ENCODE data around the gene VPS37B. TPM values are rescaled to one million over a fixed set of nuclear protein-coding genes. Genes with fewer than 3 reads are reported as not detected.
A peak's percentile ranks its signal among the peaks of the same experiment; 100 is the strongest.

The VPS37B gene
- total and polyA plus RNA-seq, 10 of the 15 experiments (the other 5 are each of a cell fraction or from before 2014, with no cell fraction given): 0.66 to 68.6 (median 39.6) TPM

GRCh38 chr12:122860040-122860853 lies 35.7 kb downstream of the VPS37B start (continued):
- TF ChIP-seq SREBF1 (IDR thresholded peaks at IDR 0.05; ENCODE audit: low read length): no peak
- no peak for TF ChIP-seq JUND (IDR thresholded peaks at IDR 0.05; ENCODE audit: low read depth, low read length)
- no peak for TF ChIP-seq NKRF (conservative IDR thresholded peaks at IDR 0.05)
- TF ChIP-seq, protein P1, sequence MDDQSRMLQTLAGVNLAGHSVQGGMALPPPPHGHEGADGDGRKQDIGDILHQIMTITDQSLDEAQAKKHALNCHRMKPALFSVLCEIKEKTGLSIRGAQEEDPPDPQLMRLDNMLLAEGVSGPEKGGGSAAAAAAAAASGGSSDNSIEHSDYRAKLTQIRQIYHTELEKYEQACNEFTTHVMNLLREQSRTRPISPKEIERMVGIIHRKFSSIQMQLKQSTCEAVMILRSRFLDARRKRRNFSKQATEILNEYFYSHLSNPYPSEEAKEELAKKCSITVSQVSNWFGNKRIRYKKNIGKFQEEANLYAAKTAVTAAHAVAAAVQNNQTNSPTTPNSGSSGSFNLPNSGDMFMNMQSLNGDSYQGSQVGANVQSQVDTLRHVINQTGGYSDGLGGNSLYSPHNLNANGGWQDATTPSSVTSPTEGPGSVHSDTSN (IDR thresholded peaks at IDR 0.05; ENCODE audit: insufficient replicate concordance, low read depth, low read length): peak; percentile 53
- TF ChIP-seq ZSCAN29 (IDR thresholded peaks at IDR 0.05): no peak
- no peak for TF ChIP-seq SIX5 (IDR thresholded peaks at IDR 0.05; ENCODE audit: low read depth, low read length, severe bottlenecking)
- 0 out of 2 replicates have a peak, but pooled peaks have one; percentile 45 for TF ChIP-seq ESRRA (IDR thresholded peaks at IDR 0.05; ENCODE audit: low read length)
- peak; percentile 91 for TF ChIP-seq SMC3 (IDR thresholded peaks at IDR 0.05; ENCODE audit: borderline replicate concordance, low read length)
- 0 out of 2 replicates have a peak, but pooled peaks have one; percentile 37 for TF ChIP-seq IRF4 (IDR thresholded peaks at IDR 0.05; ENCODE audit: low read depth, low read length)
- peak; percentile 87 to 93 (median 91) for TF ChIP-seq CTCF (IDR thresholded peaks at IDR 0.05 in 2 of 3, conservative IDR thresholded peaks at IDR 0.05 in 1 of 3; ENCODE audit: control insufficient read depth in 2 of 3, extremely low read depth in 1 of 3, insufficient read depth in 1 of 3, low read depth in 3 of 3, low read length in 3 of 3)
- no peak for TF ChIP-seq GABPA (IDR thresholded peaks at IDR 0.05; ENCODE audit: low read depth)
- TF ChIP-seq, protein P2, sequence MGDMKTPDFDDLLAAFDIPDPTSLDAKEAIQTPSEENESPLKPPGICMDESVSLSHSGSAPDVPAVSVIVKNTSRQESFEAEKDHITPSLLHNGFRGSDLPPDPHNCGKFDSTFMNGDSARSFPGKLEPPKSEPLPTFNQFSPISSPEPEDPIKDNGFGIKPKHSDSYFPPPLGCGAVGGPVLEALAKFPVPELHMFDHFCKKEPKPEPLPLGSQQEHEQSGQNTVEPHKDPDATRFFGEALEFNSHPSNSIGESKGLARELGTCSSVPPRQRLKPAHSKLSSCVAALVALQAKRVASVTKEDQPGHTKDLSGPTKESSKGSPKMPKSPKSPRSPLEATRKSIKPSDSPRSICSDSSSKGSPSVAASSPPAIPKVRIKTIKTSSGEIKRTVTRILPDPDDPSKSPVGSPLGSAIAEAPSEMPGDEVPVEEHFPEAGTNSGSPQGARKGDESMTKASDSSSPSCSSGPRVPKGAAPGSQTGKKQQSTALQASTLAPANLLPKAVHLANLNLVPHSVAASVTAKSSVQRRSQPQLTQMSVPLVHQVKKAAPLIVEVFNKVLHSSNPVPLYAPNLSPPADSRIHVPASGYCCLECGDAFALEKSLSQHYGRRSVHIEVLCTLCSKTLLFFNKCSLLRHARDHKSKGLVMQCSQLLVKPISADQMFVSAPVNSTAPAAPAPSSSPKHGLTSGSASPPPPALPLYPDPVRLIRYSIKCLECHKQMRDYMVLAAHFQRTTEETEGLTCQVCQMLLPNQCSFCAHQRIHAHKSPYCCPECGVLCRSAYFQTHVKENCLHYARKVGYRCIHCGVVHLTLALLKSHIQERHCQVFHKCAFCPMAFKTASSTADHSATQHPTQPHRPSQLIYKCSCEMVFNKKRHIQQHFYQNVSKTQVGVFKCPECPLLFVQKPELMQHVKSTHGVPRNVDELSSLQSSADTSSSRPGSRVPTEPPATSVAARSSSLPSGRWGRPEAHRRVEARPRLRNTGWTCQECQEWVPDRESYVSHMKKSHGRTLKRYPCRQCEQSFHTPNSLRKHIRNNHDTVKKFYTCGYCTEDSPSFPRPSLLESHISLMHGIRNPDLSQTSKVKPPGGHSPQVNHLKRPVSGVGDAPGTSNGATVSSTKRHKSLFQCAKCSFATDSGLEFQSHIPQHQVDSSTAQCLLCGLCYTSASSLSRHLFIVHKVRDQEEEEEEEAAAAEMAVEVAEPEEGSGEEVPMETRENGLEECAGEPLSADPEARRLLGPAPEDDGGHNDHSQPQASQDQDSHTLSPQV (IDR thresholded peaks at IDR 0.05): no peak
- peak; percentile 56; the same call in 1 of the 2 replicates for TF ChIP-seq PKNOX1 (IDR thresholded peaks at IDR 0.05)

Measured in GM12878 (cell line).